Body of pancreas (tissue), 4 donors: ENCODE data around the gene ALDH3A1. TPM values are rescaled to one million over a fixed set of nuclear protein-coding genes. Genes with fewer than 3 reads are reported as not detected.
A peak's percentile ranks its signal among the peaks of the same experiment; 100 is the strongest.

Source experiments
- ATAC-seq: fragments of 150-250 bp; one replicate; pipeline ENCODE4 v1.9.1; 2016
- DNase-seq, 4 donors: peaks; one replicate each; pipeline ENCODE4 v3.0.0-alpha.2; 2019
- H3K27ac ChIP-seq, 4 donors: fragments of 200-600 bp; sonication (generic); 1 replicate in 3 of 4; 2 replicates in 1 of 4; pipeline versions ENCODE4 v1.5.1 to v1.6.1; 2016 to 2019; ENCODE audit warnings: mild to moderate bottlenecking in 1 of 4, mixed read lengths in 1 of 4, moderate library complexity in 1 of 4
- H3K27me3 ChIP-seq, 2 donors: fragments of 200-600 bp; sonication (generic); one replicate each; pipeline ENCODE4 v1.6.0; 2016; ENCODE audit warnings: mild to moderate bottlenecking in 1 of 2
- H3K36me3 ChIP-seq, 2 donors: fragments of 200-600 bp; sonication (generic); replicated peaks in 1 of 2; 2 replicates each; pipeline ENCODE4 v1.5.1; 2016; ENCODE audit warnings: low read depth in 2 of 2; ENCODE audit not compliant: insufficient read depth in 1 of 2
- H3K4me1 ChIP-seq: fragments of 200-600 bp; sonication (generic); one replicate; pipeline ENCODE4 v1.6.0; 2016
- H3K4me3 ChIP-seq, 2 donors: fragments of 200-600 bp; sonication (generic); 1 replicate in 1 of 2; 2 replicates in 1 of 2; pipeline ENCODE4 v1.5.1; 2016 to 2019
- H3K9me3 ChIP-seq, 3 donors: fragments of 200-600 bp; sonication (generic); 1 replicate in 2 of 3; 2 replicates in 1 of 3; pipeline ENCODE4 v1.5.1; 2016
- POLR2A ChIP-seq, 3 donors: fragments of 450-650 bp; IDR thresholded peaks; one replicate each; pipeline ENCODE4 v1.6.1; 2016; ENCODE audit warnings: antibody characterized with exemption in 3 of 3, mild to moderate bottlenecking in 2 of 3
- WGBS, 2 donors: methylation state at CpG; one replicate each; pipeline ENCODE4 v1.1.5; 2017; 5-methylcytosine and 5-hydroxymethylcytosine counted together
- intact Hi-C: fragments of 100-400 bp; cut with DNase I; formaldehyde crosslinking; loops from one replicate; pipeline ENCODE4 v1.15.1; 2023
- total RNA-seq, 2 donors: library from RNA; depleted of rRNA; stranded (reverse); fragments of >200 nt; gene quantifications; one replicate each; pipeline ENCODE4 v1.1.0, GENCODE V29; 2016
- TF ChIP-seq, protein P1 (sequence below), 7 experiments: fragments of 450-650 bp in 4 of 7; fragments of 200-600 bp in 3 of 7; sonication (generic) in 3 of 7; IDR thresholded peaks; one replicate each; pipeline ENCODE4 v1.5.1; 2016 to 2019; ENCODE audit warnings: antibody characterized with exemption in 7 of 7

The ALDH3A1 gene
- total RNA-seq, 2 donors from 2014 or later = 0.33 to 1.8 TPM

DNA sequence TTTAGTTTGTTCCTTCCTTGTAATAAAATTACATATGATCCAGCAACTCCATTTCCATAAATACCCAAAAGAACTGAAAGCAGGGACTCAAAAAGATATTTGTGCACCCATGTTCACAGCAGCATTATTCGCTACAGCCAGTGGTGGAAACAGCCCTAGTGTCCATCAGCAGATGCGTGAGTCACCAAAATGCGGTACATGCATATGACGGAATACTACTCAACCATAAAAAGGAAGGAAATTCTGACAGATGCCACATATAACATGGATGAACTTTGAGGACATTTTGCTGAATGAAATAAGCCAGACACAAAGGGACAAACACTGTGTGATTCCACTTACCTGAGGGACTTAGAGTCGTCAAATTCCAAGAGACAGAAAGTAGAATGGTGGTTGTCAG is 22.6 kb downstream of the ALDH3A1 start:
- peaks cover 38% of the 10 kb centered on the region for H3K4me1 ChIP-seq
- H3K27ac ChIP-seq = peak overlapping the region in 1 of 4 donors; percentile 6
- intact Hi-C loops = no loop called here
- H3K9me3 ChIP-seq = no peaks in the 10 kb centered on the region
- no peak overlapping the region for H3K4me3 ChIP-seq
- DNase-seq = peak in 1 of 4 donors; percentile 20
- TF ChIP-seq, protein P1, sequence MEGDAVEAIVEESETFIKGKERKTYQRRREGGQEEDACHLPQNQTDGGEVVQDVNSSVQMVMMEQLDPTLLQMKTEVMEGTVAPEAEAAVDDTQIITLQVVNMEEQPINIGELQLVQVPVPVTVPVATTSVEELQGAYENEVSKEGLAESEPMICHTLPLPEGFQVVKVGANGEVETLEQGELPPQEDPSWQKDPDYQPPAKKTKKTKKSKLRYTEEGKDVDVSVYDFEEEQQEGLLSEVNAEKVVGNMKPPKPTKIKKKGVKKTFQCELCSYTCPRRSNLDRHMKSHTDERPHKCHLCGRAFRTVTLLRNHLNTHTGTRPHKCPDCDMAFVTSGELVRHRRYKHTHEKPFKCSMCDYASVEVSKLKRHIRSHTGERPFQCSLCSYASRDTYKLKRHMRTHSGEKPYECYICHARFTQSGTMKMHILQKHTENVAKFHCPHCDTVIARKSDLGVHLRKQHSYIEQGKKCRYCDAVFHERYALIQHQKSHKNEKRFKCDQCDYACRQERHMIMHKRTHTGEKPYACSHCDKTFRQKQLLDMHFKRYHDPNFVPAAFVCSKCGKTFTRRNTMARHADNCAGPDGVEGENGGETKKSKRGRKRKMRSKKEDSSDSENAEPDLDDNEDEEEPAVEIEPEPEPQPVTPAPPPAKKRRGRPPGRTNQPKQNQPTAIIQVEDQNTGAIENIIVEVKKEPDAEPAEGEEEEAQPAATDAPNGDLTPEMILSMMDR (IDR thresholded peaks at IDR 0.05) = no peak
- TF ChIP-seq POLR2A (IDR thresholded peaks at IDR 0.05) = no peak
- H3K36me3 ChIP-seq = no peaks in the 10 kb centered on the region
- H3K27me3 ChIP-seq = no peaks in the 10 kb centered on the region
- no peak for ATAC-seq
- WGBS, 2 donors = 86 to 98% methylated on average over 5 of the region's 5 CpGs

DNA sequence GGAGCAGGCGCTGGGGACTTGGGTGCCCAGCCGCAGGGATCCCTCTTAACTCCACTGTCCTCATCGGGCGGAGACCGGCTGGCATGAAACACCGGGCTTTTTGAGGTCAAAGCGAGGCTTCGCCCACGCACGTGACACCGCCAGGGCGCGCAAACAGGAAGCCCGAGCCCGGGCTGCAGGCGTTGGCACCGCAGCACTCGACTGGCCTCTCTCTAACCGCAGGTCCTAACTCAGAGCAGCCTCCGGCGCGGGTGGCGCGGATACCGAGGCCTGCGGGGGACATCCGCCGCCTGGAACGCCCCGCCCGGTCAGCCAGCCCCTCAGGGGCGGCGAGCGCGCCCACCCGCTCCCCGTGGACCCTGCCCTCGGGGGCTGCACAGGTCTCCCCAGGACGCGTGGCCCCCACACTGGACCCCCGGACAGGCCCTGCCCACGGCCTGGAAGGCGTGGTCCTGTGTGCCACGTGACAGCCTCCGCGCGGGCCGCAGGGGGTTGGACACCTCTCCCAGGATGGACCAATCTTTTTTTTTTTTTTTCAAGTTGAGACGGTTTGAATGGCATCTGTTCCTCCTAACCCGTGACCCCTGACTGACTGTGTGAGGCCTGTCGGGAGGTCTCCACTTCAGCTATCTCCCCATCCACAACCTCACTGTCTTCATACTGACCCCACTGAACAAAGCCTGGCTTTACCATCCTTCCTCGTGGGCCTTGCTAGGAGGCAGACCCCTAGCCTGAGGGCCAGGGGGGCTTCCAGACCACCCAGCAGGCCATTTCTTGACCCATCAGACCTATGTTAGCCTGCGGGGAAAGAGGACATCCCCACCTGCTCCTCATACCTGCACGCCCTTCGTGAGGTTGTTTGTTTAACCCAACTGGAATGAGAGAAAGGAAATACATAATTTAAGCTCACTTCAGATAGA is 23.3 kb downstream of the ALDH3A1 start:
- H3K27me3 ChIP-seq = no peaks in the 10 kb centered on the region
- peak overlapping the region in 3 of 4 donors; percentile 6 to 47 (median 20) for H3K27ac ChIP-seq
- TF ChIP-seq, protein P1 (IDR thresholded peaks at IDR 0.05) = no peak
- peak in 1 of 3 donors; percentile 22 for TF ChIP-seq POLR2A (IDR thresholded peaks at IDR 0.05)
- intact Hi-C loops = no loop called here
- DNase-seq (peak; percentile 48 to 70 (median 54)), ATAC-seq (no peak)
- WGBS, 2 donors = 34 to 46% methylated on average over 25 to 48 of the region's 55 CpGs
- H3K36me3 ChIP-seq = no peaks in the 10 kb centered on the region
- H3K9me3 ChIP-seq = no peaks in the 10 kb centered on the region
- H3K4me3 ChIP-seq = no peak overlapping the region
- H3K4me1 ChIP-seq = peaks cover 41% of the 10 kb centered on the region

DNA sequence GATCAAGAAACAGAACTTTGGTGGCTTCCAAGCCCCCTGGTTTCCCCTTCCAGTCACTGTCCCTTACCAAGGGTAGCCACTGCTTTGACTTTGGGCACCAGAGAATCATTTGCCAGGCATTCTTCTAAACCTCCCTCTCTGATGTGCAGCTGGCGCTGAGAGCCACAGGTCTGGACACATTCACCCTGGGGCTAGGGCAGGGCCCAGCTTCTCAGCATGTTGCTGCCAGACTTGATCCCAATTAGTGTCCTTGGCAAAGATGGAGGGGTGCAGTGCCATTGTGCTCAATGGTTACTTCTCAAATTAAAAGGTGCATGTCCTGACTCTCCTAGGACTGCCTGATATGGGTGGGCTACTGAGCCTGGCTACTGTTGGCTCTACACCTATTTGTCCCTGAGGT is 24.1 kb downstream of the ALDH3A1 start:
- peaks cover 41% of the 10 kb centered on the region for H3K4me1 ChIP-seq
- 80 to 100% methylated on average over 1 of the region's 1 CpG for WGBS, 2 donors
- TF ChIP-seq, protein P1 (IDR thresholded peaks at IDR 0.05) = no peak
- TF ChIP-seq POLR2A (IDR thresholded peaks at IDR 0.05) = no peak
- H3K36me3 ChIP-seq = no peaks in the 10 kb centered on the region
- no peak overlapping the region for H3K27ac ChIP-seq
- H3K4me3 ChIP-seq = no peak overlapping the region
- DNase-seq (no peak), ATAC-seq (no peak)
- intact Hi-C loops = no loop called here
- no peaks in the 10 kb centered on the region for H3K9me3 ChIP-seq
- no peaks in the 10 kb centered on the region for H3K27me3 ChIP-seq

DNA sequence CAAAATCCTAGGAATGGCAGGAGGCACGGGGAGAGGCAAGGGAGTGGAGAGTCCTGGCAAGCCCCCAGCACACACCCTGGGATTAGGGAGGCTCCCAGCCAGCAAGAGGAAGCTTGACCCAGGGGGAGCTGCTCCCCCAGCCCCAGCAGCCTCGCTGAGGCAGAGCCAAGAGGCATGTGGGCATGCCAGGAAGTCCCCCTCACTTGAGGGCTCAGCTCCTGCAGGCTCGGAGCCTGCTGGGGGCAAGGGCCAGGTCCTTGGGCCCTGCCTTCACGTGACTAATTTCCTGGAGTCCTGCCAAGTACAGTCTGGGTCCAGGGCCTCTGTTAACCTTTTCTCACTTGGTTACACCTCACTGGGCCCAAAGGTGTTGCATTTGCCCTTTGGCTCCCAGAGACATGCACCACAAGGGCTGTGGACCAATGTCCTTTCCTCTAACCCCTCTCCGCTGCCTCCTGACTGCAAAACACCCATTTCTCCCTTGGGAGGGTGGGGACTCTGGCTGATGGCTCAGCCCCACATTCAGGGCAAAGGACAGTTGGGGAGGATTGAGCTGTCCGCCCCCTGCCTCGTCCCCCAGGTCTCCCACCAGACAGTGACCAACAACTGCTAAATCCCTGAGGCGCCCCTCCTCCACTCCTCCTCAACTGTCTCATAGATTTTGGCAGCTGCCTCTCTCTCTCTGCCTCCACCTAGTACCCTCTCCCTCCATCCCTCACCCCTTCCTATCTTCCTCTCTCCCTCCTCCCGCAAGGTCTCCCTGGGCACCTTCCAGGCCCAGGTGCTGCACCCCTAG is 27.3 kb downstream of the ALDH3A1 start:
- no peak for DNase-seq
- TF ChIP-seq, protein P1 (IDR thresholded peaks at IDR 0.05) = no peak
- TF ChIP-seq POLR2A (IDR thresholded peaks at IDR 0.05) = no peak
- Histone ChIP-seq H3K4me1 (peaks cover 18% of the 10 kb centered on the region), H3K4me3 (no peak overlapping the region), H3K36me3 (no peaks in the 10 kb centered on the region), H3K27ac (no peak overlapping the region), H3K27me3 (no peaks in the 10 kb centered on the region), H3K9me3 (no peaks in the 10 kb centered on the region)
- no peak for ATAC-seq
- 52 to 65% methylated on average over 8 to 9 of the region's 9 CpGs for WGBS, 2 donors
- intact Hi-C loops = no loop called here
